Measurements from ENCODE around the gene BRD3.
"Not testable (repeated sequence)": the region's sequence is repeated elsewhere in the genome, so short reads cannot be mapped to it uniquely, and the experiment has no call there.

DNA sequence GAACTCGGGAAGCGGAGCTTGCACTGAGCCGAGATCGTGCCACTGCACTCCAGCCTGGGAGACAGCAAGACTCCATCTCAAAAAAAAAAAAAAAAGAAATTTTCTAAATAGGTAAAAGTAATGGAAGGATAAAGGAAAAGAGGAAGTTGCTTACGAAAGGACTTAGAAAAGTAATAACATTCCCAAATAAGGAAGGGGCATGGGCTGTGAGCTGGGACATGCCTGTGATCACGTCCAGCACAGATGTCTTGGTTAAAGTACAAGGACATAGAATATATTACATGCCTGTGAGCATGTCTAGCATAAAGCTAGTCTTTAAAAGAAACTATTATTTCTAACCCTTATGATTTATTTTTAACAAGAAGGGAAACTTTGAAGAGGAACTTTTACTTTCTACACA is 33.3 kb upstream of the BRD3 start:
- TF ChIP-seq, protein P1, sequence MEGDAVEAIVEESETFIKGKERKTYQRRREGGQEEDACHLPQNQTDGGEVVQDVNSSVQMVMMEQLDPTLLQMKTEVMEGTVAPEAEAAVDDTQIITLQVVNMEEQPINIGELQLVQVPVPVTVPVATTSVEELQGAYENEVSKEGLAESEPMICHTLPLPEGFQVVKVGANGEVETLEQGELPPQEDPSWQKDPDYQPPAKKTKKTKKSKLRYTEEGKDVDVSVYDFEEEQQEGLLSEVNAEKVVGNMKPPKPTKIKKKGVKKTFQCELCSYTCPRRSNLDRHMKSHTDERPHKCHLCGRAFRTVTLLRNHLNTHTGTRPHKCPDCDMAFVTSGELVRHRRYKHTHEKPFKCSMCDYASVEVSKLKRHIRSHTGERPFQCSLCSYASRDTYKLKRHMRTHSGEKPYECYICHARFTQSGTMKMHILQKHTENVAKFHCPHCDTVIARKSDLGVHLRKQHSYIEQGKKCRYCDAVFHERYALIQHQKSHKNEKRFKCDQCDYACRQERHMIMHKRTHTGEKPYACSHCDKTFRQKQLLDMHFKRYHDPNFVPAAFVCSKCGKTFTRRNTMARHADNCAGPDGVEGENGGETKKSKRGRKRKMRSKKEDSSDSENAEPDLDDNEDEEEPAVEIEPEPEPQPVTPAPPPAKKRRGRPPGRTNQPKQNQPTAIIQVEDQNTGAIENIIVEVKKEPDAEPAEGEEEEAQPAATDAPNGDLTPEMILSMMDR (conservative IDR thresholded peaks at IDR 0.05; ENCODE audit: low read length), result not testable (repeated sequence)
- TF ChIP-seq EZH2phosphoT487 (IDR thresholded peaks at IDR 0.05; ENCODE audit: borderline replicate concordance, low read depth, low read length), result not testable (repeated sequence)
